Fibroblast of skin of scalp (primary cell): ENCODE data around the gene BST1.
"Not testable (repeated sequence)": the region's sequence is repeated elsewhere in the genome, so short reads cannot be mapped to it uniquely, and the experiment has no call there.

Source experiments
- DNase-seq: peaks from one replicate; pipeline ENCODE4 v3.0.0-alpha.2; 2013

Gene BST1

DNA sequence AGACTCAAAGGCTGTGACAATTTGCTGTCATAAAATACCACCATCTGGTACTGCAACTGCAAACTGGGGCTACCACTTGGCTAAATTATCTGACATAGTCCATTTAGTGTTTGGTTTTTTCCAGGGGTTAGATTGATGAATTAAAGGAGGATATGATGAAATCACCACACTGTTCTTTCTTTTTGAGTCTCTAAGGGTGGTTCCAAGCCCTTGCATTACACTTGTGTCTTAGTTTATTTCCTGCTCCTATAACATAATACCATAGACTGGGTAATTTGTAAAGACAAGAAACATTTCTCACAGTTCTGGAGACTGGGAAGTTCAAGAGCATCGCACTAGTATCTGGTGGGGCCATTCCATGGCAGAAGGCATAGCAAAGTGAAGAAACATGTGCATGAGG, 43.2 kb downstream of the BST1 start:
- DNase-seq, result no peak

GRCh38 chr4:15749001-15749400, 46.1 kb downstream of the BST1 start:
- no peak for DNase-seq

- DNase-seq, result no peak
Measured at GRCh38 chr4:15751153-15751552, 48.3 kb downstream of the BST1 start.

DNA sequence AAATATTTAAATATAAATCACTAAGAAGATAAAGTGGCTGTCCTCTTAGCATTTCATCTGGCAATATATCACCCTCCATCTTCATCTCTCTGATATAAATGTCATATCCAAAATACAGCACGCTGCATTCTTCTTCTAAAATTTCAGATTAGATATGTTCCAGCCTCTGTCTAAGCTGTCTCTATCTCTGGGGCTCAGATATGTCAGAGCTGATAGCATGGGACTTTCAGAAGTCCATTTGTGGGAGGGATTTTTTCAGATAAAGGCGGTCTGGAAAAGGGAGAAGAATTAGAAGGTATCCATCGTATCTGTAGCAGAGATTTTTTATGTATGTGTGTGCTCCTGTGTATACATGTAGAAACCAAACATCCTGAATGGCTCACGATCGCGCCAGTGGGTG, 50.2 kb downstream of the BST1 start:
- DNase-seq, result no peak

DNA sequence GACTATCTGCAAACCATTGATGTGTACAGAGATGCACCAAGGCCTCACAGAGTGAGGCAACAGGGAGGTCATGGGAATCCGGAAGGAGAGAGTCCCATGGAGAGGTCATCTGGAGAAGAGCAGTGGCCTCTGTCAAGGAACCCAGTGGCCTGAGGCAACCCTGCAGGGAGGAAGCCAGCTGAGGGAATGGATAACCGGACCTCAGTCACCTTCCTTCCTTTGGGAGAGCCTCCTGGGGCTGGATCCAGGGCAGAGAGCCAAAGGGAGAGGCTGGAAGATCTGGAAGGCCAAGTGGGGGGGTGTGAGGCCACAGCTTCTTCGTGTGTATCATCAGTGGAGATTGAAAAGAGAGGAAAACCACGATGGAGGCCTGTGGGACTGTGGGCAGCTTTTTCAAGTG, 50.9 kb downstream of the BST1 start:
- DNase-seq, result peak; percentile 27

DNA sequence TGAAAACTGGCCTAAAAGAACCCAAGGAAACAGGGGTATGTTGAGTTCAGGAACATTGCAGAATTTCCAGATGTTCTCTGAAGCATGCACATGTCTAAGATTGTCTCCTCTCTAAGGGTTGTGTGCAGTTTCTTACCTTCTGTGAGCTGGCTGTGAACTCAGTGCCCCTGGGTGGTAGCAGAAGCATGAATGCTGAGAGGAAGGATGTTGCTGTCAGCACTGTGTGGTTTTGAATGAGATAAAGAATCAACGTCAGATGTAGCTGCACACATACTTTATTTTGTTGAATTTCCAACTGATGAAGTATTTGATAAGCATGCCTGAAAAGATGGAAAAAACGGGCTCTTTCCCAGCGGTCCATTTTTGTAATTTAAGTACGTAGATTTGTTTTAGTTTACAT, 51.5 kb downstream of the BST1 start:
- peak; percentile 40 for DNase-seq

- no peak for DNase-seq
Measured at GRCh38 chr4:15755321-15756155, 52.7 kb downstream of the BST1 start.

GRCh38 chr4:15756361-15756861, 53.5 kb downstream of the BST1 start:
- no peak for DNase-seq

- DNase-seq, result no peak
Measured at GRCh38 chr4:15757054-15757453, 54.2 kb downstream of the BST1 start.

- DNase-seq, result no peak
Measured at GRCh38 chr4:15758294-15758693, 55.4 kb downstream of the BST1 start.

DNA sequence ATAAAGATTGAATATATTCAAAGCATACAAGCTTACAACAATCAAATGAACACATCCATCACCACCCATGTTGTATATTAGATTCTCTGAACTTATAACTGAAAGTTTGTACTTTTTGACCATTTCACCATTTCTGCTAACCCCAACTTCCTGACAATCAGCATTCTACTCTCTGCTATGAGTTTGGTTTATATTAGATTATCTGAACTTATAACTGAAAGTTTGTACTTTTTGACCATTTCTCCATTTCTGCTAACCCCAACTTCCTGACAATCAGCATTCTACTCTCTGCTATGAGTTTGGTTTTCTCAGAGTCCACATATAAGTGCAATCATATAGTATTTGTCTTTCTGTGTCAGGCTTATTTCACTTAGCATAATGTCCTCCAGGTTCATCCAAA, 59.6 kb downstream of the BST1 start:
- DNase-seq, result not testable (repeated sequence)

GRCh38 chr4:15765391-15765790, 62.5 kb downstream of the BST1 start:
- DNase-seq, result no peak

GRCh38 chr4:15765910-15766697, 63.2 kb downstream of the BST1 start:
- no peak for DNase-seq

GRCh38 chr4:15766821-15767220, 64.0 kb downstream of the BST1 start:
- no peak for DNase-seq

- DNase-seq, result no peak
Measured at GRCh38 chr4:15769202-15769601, 66.3 kb downstream of the BST1 start.

DNA sequence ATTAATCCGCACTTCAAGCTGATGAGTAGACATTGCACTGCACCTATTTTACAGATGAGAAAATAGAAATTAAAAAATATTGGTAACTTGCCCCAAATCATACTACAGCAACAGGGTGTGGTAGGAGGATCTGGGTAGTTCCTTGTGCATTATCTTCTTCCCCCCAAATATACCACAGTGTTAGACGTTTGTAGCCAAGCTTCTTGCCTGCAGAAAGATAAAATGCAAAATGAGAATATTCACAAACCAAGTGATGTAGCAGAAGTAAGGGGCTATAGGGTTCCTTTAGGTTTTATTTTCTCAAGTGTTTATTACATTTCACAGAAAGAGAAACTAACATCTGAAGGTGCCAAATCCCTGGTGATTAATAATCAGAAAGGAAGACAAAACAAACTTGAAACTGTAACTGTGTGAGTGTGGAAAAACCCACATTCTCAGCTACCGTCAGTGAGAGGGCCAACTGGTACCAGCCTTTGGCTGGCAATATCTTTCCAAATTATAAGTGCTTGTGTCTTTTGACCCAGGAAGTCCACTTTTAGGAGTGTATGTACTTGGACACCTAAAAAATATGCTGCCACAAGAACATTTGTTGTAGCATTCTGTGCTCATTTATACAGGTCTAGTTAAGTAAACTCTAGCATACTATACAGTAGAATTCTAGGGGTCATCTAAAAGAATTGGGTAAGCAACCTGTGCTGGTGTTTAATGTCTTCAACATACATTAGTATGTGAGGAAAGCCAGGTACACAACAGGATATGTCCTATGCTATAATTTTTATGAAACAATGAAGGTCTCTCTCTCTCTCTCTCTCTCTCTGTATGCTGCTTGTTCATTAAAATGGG, 68.6 kb downstream of the BST1 start:
- DNase-seq, result no peak

DNA sequence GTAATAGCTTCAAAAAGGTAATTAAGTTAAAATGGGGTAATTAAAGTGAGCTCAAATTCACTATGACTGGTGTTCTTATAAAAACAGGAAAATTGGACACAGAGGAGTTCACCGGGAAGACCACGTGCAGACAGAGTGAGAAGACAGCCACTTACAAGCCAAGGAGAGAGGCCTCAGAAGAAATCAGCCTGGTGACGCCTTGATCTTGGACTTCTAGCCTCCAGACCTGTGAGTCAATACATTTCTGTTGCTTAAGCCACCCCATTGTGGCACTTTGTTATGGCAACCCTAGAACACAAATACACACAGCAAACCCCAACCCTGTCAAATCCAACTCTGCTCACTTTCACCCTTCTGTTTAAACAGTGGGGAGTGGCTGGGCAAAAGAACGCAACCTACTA, 71.2 kb downstream of the BST1 start:
- DNase-seq, result no peak

GRCh38 chr4:15776871-15777648, 74.2 kb downstream of the BST1 start:
- DNase-seq, result no peak

GRCh38 chr4:15777697-15778288, 74.9 kb downstream of the BST1 start:
- DNase-seq, result no peak

- DNase-seq, result peak; percentile 18
Measured at GRCh38 chr4:15778289-15779241, 75.7 kb downstream of the BST1 start, which contains the start of gene CD38. TSS of gene CD38 (plus strand) at chr4:15778328. CDS start at chr4:15778415, 87 bp downstream.
